ENCODE results near the gene HSF2BP.

- TF ChIP-seq CTCF (IDR thresholded peaks at IDR 0.05) = no peak
- TF ChIP-seq POLR2AphosphoS5 (IDR thresholded peaks at IDR 0.05) = no peak
- TF ChIP-seq POLR2A (IDR thresholded peaks at IDR 0.05) = no peak
Measured at GRCh38 chr21:43623588-43623987, 35.7 kb downstream of the HSF2BP start.

Data from suprapubic skin (tissue), 4 donors.